ENCODE results near the gene TNS3. TPM values are rescaled to one million over a fixed set of nuclear protein-coding genes. Genes with fewer than 3 reads are reported as not detected.
A peak's percentile ranks its signal among the peaks of the same experiment; 100 is the strongest.

TNS3 gene
- total RNA-seq, 1 donor from 2014 or later = 452 TPM

GRCh38 chr7:47489624-47490023 is 92.3 kb downstream of the TNS3 start:
- Mint-ChIP-seq H3K9me3 (no peaks in the 10 kb centered on the region), H3K4me3 (no peak overlapping the region), H3K27me3 (ENCODE audit: low read depth) (no peaks in the 10 kb centered on the region), H3K27ac (peak overlapping the region; percentile 91), H3K4me1 (peaks cover 68% of the 10 kb centered on the region), H3K36me3 (peaks cover 10% of the 10 kb centered on the region)
- no peak for DNase-seq (ENCODE audit: low spot score in 2 of 2, unreplicated experiment in 2 of 2)
- TF ChIP-seq CTCF (IDR thresholded peaks at IDR 0.05; ENCODE audit: unreplicated experiment) = no peak

- Mint-ChIP-seq H3K36me3 (peaks cover 7% of the 10 kb centered on the region), H3K4me3 (no peak overlapping the region), H3K4me1 (peaks cover 67% of the 10 kb centered on the region), H3K27me3 (ENCODE audit: low read depth) (no peaks in the 10 kb centered on the region), H3K9me3 (no peaks in the 10 kb centered on the region), H3K27ac (peak overlapping the region; percentile 91)
- no peak for TF ChIP-seq CTCF (IDR thresholded peaks at IDR 0.05; ENCODE audit: unreplicated experiment)
- no peak for DNase-seq (ENCODE audit: low spot score in 2 of 2, unreplicated experiment in 2 of 2)
Observed at GRCh38 chr7:47488969-47489342, 93.0 kb downstream of the TNS3 start.

- no peaks in the 10 kb centered on the region for H3K9me3 Mint-ChIP-seq
- peaks cover 69% of the 10 kb centered on the region for H3K4me1 Mint-ChIP-seq
- DNase-seq (ENCODE audit: low spot score in 2 of 2, unreplicated experiment in 2 of 2) = no peak
- peaks cover 6% of the 10 kb centered on the region for H3K36me3 Mint-ChIP-seq
- H3K27me3 Mint-ChIP-seq (ENCODE audit: low read depth) = no peaks in the 10 kb centered on the region
- no peak for TF ChIP-seq CTCF (IDR thresholded peaks at IDR 0.05; ENCODE audit: unreplicated experiment)
- H3K4me3 Mint-ChIP-seq = no peak overlapping the region
- peak overlapping the region; percentile 91 for H3K27ac Mint-ChIP-seq
Observed at GRCh38 chr7:47488201-47488968, 93.5 kb downstream of the TNS3 start.

GRCh38 chr7:47485640-47486435 is 96.1 kb downstream of the TNS3 start:
- H3K27me3 Mint-ChIP-seq (ENCODE audit: low read depth) = no peaks in the 10 kb centered on the region
- no peak overlapping the region for H3K4me3 Mint-ChIP-seq

More at GRCh38 chr7:47485640-47486435, 96.1 kb downstream of the TNS3 start:
- DNase-seq (ENCODE audit: low spot score in 2 of 2, unreplicated experiment in 2 of 2) = no peak
- H3K27ac Mint-ChIP-seq = peak overlapping the region; percentile 31
- TF ChIP-seq CTCF (IDR thresholded peaks at IDR 0.05; ENCODE audit: unreplicated experiment) = no peak
- H3K4me1 Mint-ChIP-seq = peaks cover 72% of the 10 kb centered on the region
- H3K36me3 Mint-ChIP-seq = peaks cover 2% of the 10 kb centered on the region
- H3K9me3 Mint-ChIP-seq = no peaks in the 10 kb centered on the region

Measured in mesothelial cell of epicardium (in vitro differentiated cells).